HEK293T (cell line): ENCODE results near the gene STAP1.

Experiments used
- CTCF ChIA-PET: fragments of 350-600 bp; formaldehyde crosslinking; extraction: SDS; loops from one replicate; lab custom pipeline; 2021; ENCODE audit warnings: antibody characterized with exemption, inconsistent platforms; lab: Yijun Ruan, JAX
- POLR2A ChIA-PET: fragments of 350-600 bp; formaldehyde crosslinking; extraction: SDS; loops from one replicate; lab custom pipeline; 2020; ENCODE audit warnings: antibody characterized with exemption, inconsistent platforms; lab: Yijun Ruan, JAX
- DNase-seq: peaks from one replicate; pipeline ENCODE4 v3.0.0; 2012; ENCODE audit warnings: mixed read lengths; ENCODE audit errors: extremely low spot score
- ARNT ChIP-seq: fragments of 450-650 bp; IDR thresholded peaks from 2 replicates; pipeline ENCODE4 v1.6.1; 2017; ENCODE audit warnings: mild to moderate bottlenecking
- BHLHE40 ChIP-seq: fragments of 450-650 bp; IDR thresholded peaks from 2 replicates; pipeline ENCODE4 v1.6.1; 2016; ENCODE audit warnings: mild to moderate bottlenecking, moderate library complexity, borderline replicate concordance
- CTBP1 ChIP-seq: fragments of 450-650 bp; IDR thresholded peaks from 2 replicates; pipeline ENCODE4 v1.6.1; 2016; ENCODE audit warnings: borderline replicate concordance
- ELF4 ChIP-seq: fragments of 450-650 bp; IDR thresholded peaks from 2 replicates; pipeline ENCODE4 v1.6.1; 2017; ENCODE audit warnings: antibody characterized with exemption
- FOXA1 ChIP-seq: fragments of 450-650 bp; IDR thresholded peaks from 2 replicates; pipeline ENCODE4 v1.6.1; 2016; ENCODE audit warnings: mild to moderate bottlenecking
- FOXK2 ChIP-seq: fragments of 450-650 bp; IDR thresholded peaks from 2 replicates; pipeline ENCODE4 v1.6.1; 2016; ENCODE audit warnings: mild to moderate bottlenecking
- FOXM1 ChIP-seq: fragments of 450-650 bp; IDR thresholded peaks from 2 replicates; pipeline ENCODE4 v1.6.1; 2017; ENCODE audit warnings: mild to moderate bottlenecking, borderline replicate concordance
- HDGF ChIP-seq: fragments of 450-650 bp; IDR thresholded peaks from 2 replicates; pipeline ENCODE4 v1.6.1; 2017; ENCODE audit warnings: antibody characterized with exemption, borderline replicate concordance
- L3MBTL2 ChIP-seq: fragments of 450-650 bp; conservative IDR thresholded peaks from 2 replicates; pipeline ENCODE4 v1.6.1; 2016; ENCODE audit warnings: mild to moderate bottlenecking
- LEF1 ChIP-seq: fragments of 450-650 bp; IDR thresholded peaks from 2 replicates; pipeline ENCODE4 v1.6.1; 2017; ENCODE audit warnings: mild to moderate bottlenecking, borderline replicate concordance
- NFRKB ChIP-seq: fragments of 450-650 bp; IDR thresholded peaks from 2 replicates; pipeline ENCODE4 v1.6.1; 2016; ENCODE audit warnings: mild to moderate bottlenecking, moderate library complexity
- PKNOX1 ChIP-seq: fragments of 450-650 bp; IDR thresholded peaks from 2 replicates; pipeline ENCODE4 v1.6.1; 2016
- SP1 ChIP-seq: fragments of 450-650 bp; IDR thresholded peaks from 2 replicates; pipeline ENCODE4 v1.6.1; 2017
- SUZ12 ChIP-seq: fragments of 450-650 bp; IDR thresholded peaks from 2 replicates; pipeline ENCODE4 v1.6.1; 2016; ENCODE audit warnings: mild to moderate bottlenecking
- TARDBP ChIP-seq: fragments of 450-650 bp; IDR thresholded peaks from 2 replicates; pipeline ENCODE4 v1.6.1; 2016
- ZNF384 ChIP-seq: fragments of 450-650 bp; IDR thresholded peaks from 2 replicates; pipeline ENCODE4 v1.6.1; 2016

STAP1 gene

GRCh38 chr4:67581208-67581857 is 22.8 kb downstream of the STAP1 start:
- POLR2A ChIA-PET = no interaction called here
- TF ChIP-seq FOXA1 (no peak), LEF1 (no peak), NFRKB (no peak), L3MBTL2 (no peak)
- no peak for DNase-seq
- CTCF ChIA-PET = no interaction called here

GRCh38 chr4:67581913-67582312 is 23.4 kb downstream of the STAP1 start:
- POLR2A ChIA-PET = no interaction called here
- DNase-seq = no peak
- TF ChIP-seq PKNOX1 (no peak), LEF1 (no peak), FOXM1 (no peak), TARDBP (no peak), FOXK2 (no peak), CTBP1 (no peak), L3MBTL2 (no peak)
- CTCF ChIA-PET = no interaction called here

GRCh38 chr4:67584496-67584895 is 26.0 kb downstream of the STAP1 start:
- TF ChIP-seq BHLHE40 (no peak), FOXM1 (no peak), L3MBTL2 (no peak), ELF4 (no peak), FOXK2 (no peak), PKNOX1 (no peak), FOXA1 (no peak), ZNF384 (no peak)
- ChIA-PET CTCF (no interaction called here), POLR2A (no interaction called here)
- DNase-seq = no peak

- TF ChIP-seq SP1 = no peak
- no peak for DNase-seq
- ChIA-PET CTCF (no interaction called here), POLR2A (no interaction called here)
Observed at GRCh38 chr4:67587156-67587555, 28.6 kb downstream of the STAP1 start.

GRCh38 chr4:67593741-67594175 is 35.2 kb downstream of the STAP1 start:
- ChIA-PET CTCF (no interaction called here), POLR2A (no interaction called here)
- TF ChIP-seq SP1 (no peak), NFRKB (no peak), L3MBTL2 (no peak), FOXK2 (no peak), SUZ12 (no peak), CTBP1 (no peak), ZNF384 (no peak), LEF1 (no peak), HDGF (no peak)
- no peak for DNase-seq

- ChIA-PET CTCF (no interaction called here), POLR2A (no interaction called here)
- no peak for DNase-seq
- no peak for TF ChIP-seq HDGF
- TF ChIP-seq ARNT = no peak
- no peak for TF ChIP-seq FOXK2
- no peak for TF ChIP-seq ZNF384
- TF ChIP-seq NFRKB = no peak
- TF ChIP-seq TARDBP = no peak
- no peak for TF ChIP-seq LEF1
- no peak for TF ChIP-seq FOXM1
- TF ChIP-seq L3MBTL2 = no peak
- no peak for TF ChIP-seq FOXA1
- TF ChIP-seq ELF4 = no peak
- TF ChIP-seq CTBP1 = no peak
- TF ChIP-seq PKNOX1 = no peak
- no peak for TF ChIP-seq BHLHE40
- no peak for TF ChIP-seq SP1
- no peak for TF ChIP-seq SUZ12
Observed at GRCh38 chr4:67603310-67604028, 44.9 kb downstream of the STAP1 start.

GRCh38 chr4:67604029-67604381 is 45.5 kb downstream of the STAP1 start:
- no peak for DNase-seq
- TF ChIP-seq SUZ12 (no peak), FOXA1 (no peak), SP1 (no peak), ZNF384 (no peak)
- ChIA-PET POLR2A (no interaction called here), CTCF (no interaction called here)
